ENCODE results near the gene CRYBB2. TPM values are rescaled to one million over a fixed set of nuclear protein-coding genes. Genes with fewer than 3 reads are reported as not detected.
"Not testable (repeated sequence)": the region's sequence is repeated elsewhere in the genome, so short reads cannot be mapped to it uniquely, and the experiment has no call there.

CRYBB2 gene
- polyA plus RNA-seq, 4 donors: 0.20 to 0.89 (median 0.54) TPM

DNA sequence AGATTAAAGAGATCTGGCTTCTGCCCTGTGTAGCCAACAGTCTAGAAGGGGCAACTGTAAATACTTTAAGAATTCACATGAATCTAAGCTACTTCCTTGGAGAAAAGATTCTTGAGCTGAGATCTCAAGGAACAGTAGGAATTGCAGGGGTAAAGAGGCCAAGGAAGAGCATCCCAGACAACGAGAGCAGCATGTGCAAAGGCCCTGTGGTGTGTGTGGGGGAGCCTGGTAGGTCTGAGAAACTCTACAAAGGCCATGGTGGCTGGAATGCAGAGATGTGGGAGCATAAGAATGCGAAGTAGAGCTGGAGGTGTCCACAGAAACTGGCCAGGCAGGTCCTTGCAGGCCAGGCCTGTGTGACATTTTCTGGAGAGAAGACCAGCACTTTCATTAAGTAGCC lies 11.3 kb downstream of the CRYBB2 start:
- DNase-seq (ENCODE audit: low read depth in 4 of 4, low spot score in 3 of 4): not testable (repeated sequence)

DNA sequence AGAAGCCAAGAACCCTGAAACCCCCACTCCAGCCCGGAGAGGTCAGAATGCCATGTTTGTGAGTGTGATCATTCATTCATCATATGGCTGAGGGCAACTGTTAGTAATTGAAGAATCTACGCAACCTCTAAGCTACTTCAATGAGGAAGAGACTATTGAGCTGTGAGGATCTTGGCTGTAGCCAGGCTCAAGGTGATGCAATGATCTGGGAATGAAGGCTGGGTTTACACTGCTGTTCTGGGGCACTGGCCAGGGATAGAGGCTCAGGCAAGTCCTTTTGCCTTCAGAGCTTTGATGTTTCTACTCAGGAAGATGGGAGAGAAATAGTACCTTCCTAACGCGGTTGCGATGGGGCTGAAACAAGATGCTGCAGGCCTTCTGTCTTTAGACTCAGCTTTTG lies 12.9 kb downstream of the CRYBB2 start:
- no peak for DNase-seq (ENCODE audit: low read depth in 4 of 4, low spot score in 3 of 4)

DNA sequence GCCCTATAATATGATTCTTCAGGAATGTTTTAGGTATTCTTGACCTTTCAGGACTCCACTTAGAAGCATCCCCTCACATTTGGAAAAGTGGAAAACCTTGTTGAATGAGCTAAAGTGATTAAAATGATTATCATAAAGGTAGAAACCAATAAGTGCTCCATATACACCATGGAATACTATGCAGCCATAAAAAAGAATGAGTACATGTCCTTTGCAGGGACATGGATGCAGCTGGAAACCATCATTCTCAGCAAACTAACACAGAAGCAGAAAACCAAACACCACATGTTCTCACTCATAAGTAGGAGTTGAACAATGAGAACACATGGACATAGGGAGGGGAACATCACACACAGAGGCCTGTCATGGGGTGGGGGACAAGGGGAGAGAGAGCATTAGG lies 14.3 kb downstream of the CRYBB2 start:
- DNase-seq (ENCODE audit: low read depth in 4 of 4, low spot score in 3 of 4): not testable (repeated sequence)

DNA sequence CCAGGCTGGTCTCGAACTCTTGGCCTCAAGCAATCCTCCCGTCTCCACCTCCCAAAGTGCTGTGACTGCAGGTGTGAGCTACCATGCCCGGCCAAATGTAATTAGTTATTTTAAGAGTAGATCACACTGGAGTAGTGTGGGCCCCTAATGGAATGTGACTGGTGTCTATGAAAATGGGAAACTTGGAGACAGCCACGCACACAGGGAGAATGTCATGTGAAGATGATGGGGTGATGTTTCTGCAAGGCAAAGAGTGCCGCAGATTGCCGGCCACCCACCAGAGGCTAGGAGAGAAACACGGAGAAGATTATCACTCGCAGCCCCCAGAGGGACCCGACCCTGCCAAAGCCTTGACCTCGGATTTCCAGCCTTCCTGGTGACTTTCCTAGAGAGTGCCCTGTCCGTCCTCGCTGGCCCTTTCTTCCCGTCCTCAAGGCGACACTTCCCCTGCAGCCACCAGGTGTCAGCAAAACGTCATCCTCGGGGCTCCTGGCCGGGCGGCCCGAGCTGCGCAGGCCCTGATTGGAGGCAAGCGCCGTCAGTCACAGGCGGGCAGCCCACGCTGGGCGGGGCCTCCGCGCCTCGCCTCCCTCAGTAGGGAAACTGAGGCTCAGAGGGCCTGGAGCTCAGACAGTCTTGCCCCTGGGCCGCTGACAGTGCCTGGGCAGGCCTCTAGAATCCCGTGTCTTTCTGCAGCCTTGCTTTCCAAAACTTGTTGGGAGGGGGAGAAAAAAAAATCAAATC lies 16.3 kb downstream of the CRYBB2 start:
- peak; percentile 54 to 68 (median 62) for DNase-seq (ENCODE audit: low read depth in 4 of 4, low spot score in 3 of 4)

DNA sequence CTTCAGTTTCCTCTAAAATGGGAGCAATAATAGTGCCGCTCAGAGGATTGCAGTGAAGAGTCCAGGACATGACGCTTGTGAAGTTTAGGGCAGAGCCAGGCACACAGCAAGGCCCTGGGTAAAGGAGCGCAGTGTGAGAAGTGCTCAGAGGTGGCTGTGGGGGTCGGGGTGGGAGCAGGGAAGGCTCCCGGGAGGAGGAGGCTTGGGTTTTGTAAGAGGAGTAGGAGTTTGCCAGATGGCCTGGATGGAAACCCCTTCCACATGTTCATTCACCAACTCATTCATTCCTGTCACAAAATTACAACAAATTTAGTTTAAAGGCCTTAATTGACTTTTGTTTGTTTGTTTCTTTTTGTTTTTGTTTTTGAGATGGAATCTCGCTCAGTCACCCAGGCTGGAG lies 17.0 kb downstream of the CRYBB2 start:
- no peak for DNase-seq (ENCODE audit: low read depth in 4 of 4, low spot score in 3 of 4)

DNA sequence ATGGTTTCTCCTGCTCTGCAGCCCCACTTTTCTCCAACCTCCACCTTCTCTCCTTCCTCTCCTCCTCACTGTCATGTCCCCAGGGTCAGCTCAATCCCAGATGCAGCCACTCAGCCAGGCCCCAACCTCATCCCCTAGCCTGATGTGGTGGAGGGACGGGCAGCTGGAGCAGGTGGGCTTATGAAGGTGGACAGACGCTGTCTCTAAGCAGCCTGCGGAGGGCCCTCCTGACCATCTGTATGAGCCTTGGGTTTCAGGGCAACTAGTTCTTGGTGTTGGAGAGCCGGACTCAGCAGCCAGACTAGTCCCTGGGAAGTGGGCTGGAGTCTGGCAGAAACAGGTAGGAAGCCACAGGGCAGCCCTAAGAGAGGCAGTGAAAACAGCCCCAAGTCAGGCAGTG lies 18.1 kb downstream of the CRYBB2 start:
- no peak for DNase-seq (ENCODE audit: low read depth in 4 of 4, low spot score in 3 of 4)

DNA sequence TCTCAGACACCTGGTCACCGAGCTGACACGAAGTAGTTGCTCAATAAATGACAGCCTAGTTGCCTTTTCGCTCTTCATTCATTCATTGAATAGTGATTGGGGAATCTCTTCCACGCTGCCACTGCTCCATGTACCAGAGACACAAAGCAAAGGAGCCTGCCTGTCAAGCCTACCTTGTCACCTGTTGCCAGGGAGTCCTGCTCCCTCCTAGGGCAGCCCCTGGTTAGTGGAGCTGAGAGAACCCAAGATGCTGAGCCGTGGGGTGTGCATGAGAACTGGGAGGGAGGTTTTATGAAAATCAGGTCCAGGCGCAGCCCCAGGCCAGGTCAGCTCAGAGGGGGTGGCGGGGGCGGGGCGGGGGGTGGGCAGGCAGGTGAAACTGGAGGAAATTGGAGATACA lies 18.6 kb downstream of the CRYBB2 start:
- DNase-seq (ENCODE audit: low read depth in 4 of 4, low spot score in 3 of 4): not testable (repeated sequence)

DNA sequence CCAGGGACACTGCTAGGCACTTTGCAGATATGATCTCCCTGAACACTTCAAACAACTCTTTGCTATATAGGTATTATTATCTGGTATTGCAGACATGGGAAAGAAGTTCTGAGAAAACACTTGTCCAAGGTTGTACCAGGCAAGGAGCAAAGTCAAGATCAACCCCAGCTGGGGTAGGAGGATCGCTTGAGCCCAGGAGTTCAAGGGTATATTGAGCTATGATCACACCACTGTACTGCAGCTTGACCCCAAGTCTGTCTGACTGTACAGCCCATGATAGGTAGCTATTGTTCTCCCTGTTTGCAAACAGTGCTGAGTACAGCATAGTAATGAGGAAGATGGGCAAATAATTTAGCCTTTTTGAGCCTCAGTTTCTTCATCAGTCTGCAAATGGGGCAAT lies 35.7 kb downstream of the CRYBB2 start:
- not testable (repeated sequence) for DNase-seq (ENCODE audit: low read depth in 4 of 4, low spot score in 3 of 4)

DNA sequence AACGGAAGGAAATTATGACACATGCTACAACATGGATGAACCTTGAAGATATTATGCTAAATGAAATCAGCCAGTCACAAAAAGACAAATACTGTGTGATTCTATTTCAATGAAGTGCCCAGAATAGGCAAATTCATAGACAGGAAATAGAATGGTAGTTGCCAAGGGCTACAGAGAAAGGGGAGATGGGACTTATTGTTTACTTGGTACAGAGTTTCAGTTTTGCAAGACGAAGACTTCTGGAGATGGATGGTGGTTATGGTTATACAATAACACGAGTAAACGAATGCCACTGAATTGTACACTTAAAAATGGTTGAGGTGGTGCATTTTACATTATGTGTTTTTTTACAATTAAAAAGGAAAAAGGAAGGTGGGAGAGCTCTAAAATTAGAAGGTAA lies 48.1 kb downstream of the CRYBB2 start:
- not testable (repeated sequence) for DNase-seq (ENCODE audit: low read depth in 4 of 4, low spot score in 3 of 4)

DNA sequence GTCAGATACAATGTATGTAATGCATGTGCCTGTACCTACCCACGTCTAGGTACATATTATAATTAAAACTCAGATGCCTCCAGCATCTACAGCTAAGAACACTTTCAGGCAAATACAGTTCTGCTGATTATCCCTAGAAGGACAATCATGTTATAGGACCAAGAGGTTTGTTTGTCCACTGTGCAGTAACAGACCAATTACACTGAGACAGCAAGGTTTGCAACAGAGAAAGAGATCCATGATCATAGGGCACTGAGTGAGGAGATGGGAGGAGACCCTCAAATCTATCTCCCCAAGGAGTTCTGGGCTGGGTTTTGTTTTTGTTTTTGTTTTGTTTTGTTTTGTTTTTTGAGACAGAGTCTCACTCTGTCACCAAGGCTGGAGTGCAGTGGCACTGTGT lies 49.5 kb downstream of the CRYBB2 start:
- DNase-seq (ENCODE audit: low read depth in 4 of 4, low spot score in 3 of 4): not testable (repeated sequence)

DNA sequence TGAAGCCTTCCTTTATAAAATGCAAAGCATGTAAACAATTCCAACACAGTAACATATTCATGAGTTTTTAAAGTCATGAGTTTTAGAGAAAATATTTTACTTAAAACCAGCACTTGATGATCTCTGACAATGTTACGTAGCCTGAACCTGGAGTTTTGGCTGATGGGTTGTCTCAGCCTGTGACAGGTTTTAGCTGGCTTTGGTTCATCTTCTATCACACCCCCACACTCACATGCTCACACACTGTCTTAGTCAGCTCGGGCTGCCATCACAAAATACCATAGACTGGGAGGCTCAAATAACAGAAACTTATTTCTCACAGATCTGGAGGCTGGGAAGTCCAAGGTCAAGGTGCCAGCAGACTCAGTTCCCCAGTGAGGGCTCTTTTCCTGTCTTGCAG lies 50.6 kb downstream of the CRYBB2 start:
- DNase-seq (ENCODE audit: low read depth in 4 of 4, low spot score in 3 of 4): not testable (repeated sequence)

DNA sequence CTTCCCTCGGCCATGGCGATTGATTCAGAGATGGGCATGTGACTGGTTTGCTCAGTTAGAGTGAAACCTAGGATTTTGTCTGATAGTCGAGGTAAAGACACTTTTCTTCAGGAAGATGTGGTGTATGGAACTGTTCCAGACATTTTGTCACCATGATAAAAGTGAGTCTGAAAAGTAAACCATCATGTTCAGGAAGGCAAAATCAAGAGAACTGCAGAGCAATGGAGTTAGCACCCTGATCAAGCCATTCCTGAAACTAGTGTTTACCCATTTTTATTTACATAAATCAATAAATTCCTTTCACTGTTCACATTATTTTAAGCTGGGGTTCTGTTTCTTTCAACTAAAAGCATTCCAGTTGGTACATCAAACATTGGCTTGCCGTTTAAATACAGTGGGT lies 53.8 kb downstream of the CRYBB2 start:
- DNase-seq (ENCODE audit: low read depth in 4 of 4, low spot score in 3 of 4): not testable (repeated sequence)

DNA sequence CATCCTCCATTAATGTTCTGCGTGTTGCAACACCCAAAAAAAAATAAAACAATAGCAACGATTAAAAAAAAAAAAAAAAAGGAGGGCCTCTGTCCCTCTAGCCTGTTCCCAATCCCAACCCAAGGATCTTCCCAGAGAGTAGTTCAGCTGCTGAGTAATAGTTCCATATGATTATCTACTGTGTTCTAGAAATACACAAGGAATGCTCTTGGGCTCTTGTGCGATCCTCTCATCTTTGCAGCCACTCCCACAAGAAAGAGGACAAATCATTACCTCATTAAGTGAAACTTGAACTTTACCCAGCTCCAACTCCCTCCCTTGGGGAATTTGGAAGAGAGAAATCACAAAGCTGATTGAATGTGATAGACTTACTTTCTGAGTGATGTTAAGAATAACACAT lies 54.5 kb downstream of the CRYBB2 start:
- DNase-seq (ENCODE audit: low read depth in 4 of 4, low spot score in 3 of 4): not testable (repeated sequence)

DNA sequence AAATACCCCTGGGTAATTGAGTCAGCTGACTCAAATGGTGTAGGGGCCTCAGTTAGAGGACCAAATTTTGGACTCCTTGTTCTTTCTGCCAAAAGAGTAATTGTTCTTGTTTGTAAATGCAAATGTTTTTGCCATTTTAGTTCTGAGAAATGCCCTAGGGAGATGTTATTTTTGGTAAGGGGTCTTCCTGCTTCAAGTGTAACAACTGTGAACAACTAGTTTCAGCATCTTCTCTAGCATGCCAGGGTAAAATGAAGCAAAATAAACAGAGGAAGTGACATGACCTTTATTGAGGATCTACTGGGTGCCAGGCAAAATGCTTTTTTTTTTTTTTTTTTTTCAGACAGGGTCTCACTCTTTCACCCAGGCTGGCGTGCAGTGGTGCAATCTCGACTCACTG lies 60.7 kb downstream of the CRYBB2 start:
- DNase-seq (ENCODE audit: low read depth in 4 of 4, low spot score in 3 of 4): not testable (repeated sequence)

Other genes starting within 250 kb of the CRYBB2 start
- gene CRYBB3, start 19.8 kb upstream of the CRYBB2 start, polyA plus RNA-seq (ENCODE audit: insufficient read length in 4 of 4): under 1 TPM in 1 of 4 donors, not detected in 3; 0.50 TPM